Measurements from ENCODE around the gene EWSR1.
"Not testable (repeated sequence)": the region's sequence is repeated elsewhere in the genome, so short reads cannot be mapped to it uniquely, and the experiment has no call there.

EWSR1 gene

GRCh38 chr22:29230972-29231875 is 36.8 kb upstream of the EWSR1 start:
- Histone ChIP-seq H3K36me3 (ENCODE audit: control insufficient read depth, insufficient read depth, low read length) (no peaks in the 10 kb centered on the region), H3K9me3 (ENCODE audit: control insufficient read depth, insufficient read depth, low read depth, low read length) (peaks cover 3% of the 10 kb centered on the region; the same call in 1 of the 2 replicates), H3K4me3 (ENCODE audit: low read depth, low read length) (no peak overlapping the region), H3K4me1 (ENCODE audit: control insufficient read depth, insufficient read depth, low read length) (no peaks in the 10 kb centered on the region; the same call in 1 of the 2 replicates), H3K27me3 (ENCODE audit: control insufficient read depth, insufficient read depth, low read length) (no peaks in the 10 kb centered on the region), H3K27ac (ENCODE audit: low read depth, low read length) (no peak overlapping the region), H3K9ac (ENCODE audit: low read length) (no peak overlapping the region)

GRCh38 chr22:29231971-29232959 is 35.8 kb upstream of the EWSR1 start:
- no peaks in the 10 kb centered on the region for H3K4me1 ChIP-seq (ENCODE audit: control insufficient read depth, insufficient read depth, low read length)
- H3K9ac ChIP-seq (ENCODE audit: low read length), result no peak overlapping the region
- no peak overlapping the region for H3K27ac ChIP-seq (ENCODE audit: low read depth, low read length)

GRCh38 chr22:29233277-29233877 is 34.7 kb upstream of the EWSR1 start:
- no peak overlapping the region for H3K4me3 ChIP-seq (ENCODE audit: low read depth, low read length)
- H3K27me3 ChIP-seq (ENCODE audit: control insufficient read depth, insufficient read depth, low read length), result no peaks in the 10 kb centered on the region
- no peaks in the 10 kb centered on the region for H3K4me1 ChIP-seq (ENCODE audit: control insufficient read depth, insufficient read depth, low read length)
- H3K9me3 ChIP-seq (ENCODE audit: control insufficient read depth, insufficient read depth, low read depth, low read length), result peaks cover 3% of the 10 kb centered on the region; the same call in 1 of the 2 replicates
- no peak overlapping the region for H3K9ac ChIP-seq (ENCODE audit: low read length)
- no peak overlapping the region for H3K27ac ChIP-seq (ENCODE audit: low read depth, low read length)
- H3K36me3 ChIP-seq (ENCODE audit: control insufficient read depth, insufficient read depth, low read length), result no peaks in the 10 kb centered on the region

More at GRCh38 chr22:29231971-29232959, 35.8 kb upstream of the EWSR1 start:
- Histone ChIP-seq H3K27me3 (ENCODE audit: control insufficient read depth, insufficient read depth, low read length) (no peaks in the 10 kb centered on the region), H3K4me3 (ENCODE audit: low read depth, low read length) (no peak overlapping the region), H3K9me3 (ENCODE audit: control insufficient read depth, insufficient read depth, low read depth, low read length) (peaks cover 3% of the 10 kb centered on the region; the same call in 1 of the 2 replicates), H3K36me3 (ENCODE audit: control insufficient read depth, insufficient read depth, low read length) (no peaks in the 10 kb centered on the region)

GRCh38 chr22:29240481-29240880 is 27.6 kb upstream of the EWSR1 start:
- not testable (repeated sequence) for H3K9me3 ChIP-seq (ENCODE audit: control insufficient read depth, insufficient read depth, low read depth, low read length)

GRCh38 chr22:29243874-29244446 is 24.1 kb upstream of the EWSR1 start:
- no peak overlapping the region for H3K9ac ChIP-seq (ENCODE audit: low read length)
- no peak overlapping the region for H3K4me3 ChIP-seq (ENCODE audit: low read depth, low read length)
- H3K4me1 ChIP-seq (ENCODE audit: control insufficient read depth, insufficient read depth, low read length), result no peaks in the 10 kb centered on the region
- no peak overlapping the region for H3K27ac ChIP-seq (ENCODE audit: low read depth, low read length)
- H3K9me3 ChIP-seq (ENCODE audit: control insufficient read depth, insufficient read depth, low read depth, low read length), result peaks cover 7% of the 10 kb centered on the region
- no peaks in the 10 kb centered on the region for H3K36me3 ChIP-seq (ENCODE audit: control insufficient read depth, insufficient read depth, low read length)
- H3K27me3 ChIP-seq (ENCODE audit: control insufficient read depth, insufficient read depth, low read length), result no peaks in the 10 kb centered on the region

More at GRCh38 chr22:29240481-29240880, 27.6 kb upstream of the EWSR1 start:
- not testable (repeated sequence) for H3K36me3 ChIP-seq (ENCODE audit: control insufficient read depth, insufficient read depth, low read length); H3K4me1 ChIP-seq (ENCODE audit: control insufficient read depth, insufficient read depth, low read length); H3K9ac ChIP-seq (ENCODE audit: low read length); H3K27ac ChIP-seq (ENCODE audit: low read depth, low read length); H3K27me3 ChIP-seq (ENCODE audit: control insufficient read depth, insufficient read depth, low read length); H3K4me3 ChIP-seq (ENCODE audit: low read depth, low read length)

- Histone ChIP-seq H3K9me3 (ENCODE audit: control insufficient read depth, insufficient read depth, low read depth, low read length) (peaks cover 7% of the 10 kb centered on the region), H3K27me3 (ENCODE audit: control insufficient read depth, insufficient read depth, low read length) (no peaks in the 10 kb centered on the region), H3K4me3 (ENCODE audit: low read depth, low read length) (no peak overlapping the region), H3K4me1 (ENCODE audit: control insufficient read depth, insufficient read depth, low read length) (no peaks in the 10 kb centered on the region), H3K36me3 (ENCODE audit: control insufficient read depth, insufficient read depth, low read length) (no peaks in the 10 kb centered on the region), H3K9ac (ENCODE audit: low read length) (no peak overlapping the region), H3K27ac (ENCODE audit: low read depth, low read length) (no peak overlapping the region)
Observed at GRCh38 chr22:29244785-29245625, 23.1 kb upstream of the EWSR1 start.

- no peak overlapping the region for H3K9ac ChIP-seq (ENCODE audit: low read length)
- H3K36me3 ChIP-seq (ENCODE audit: control insufficient read depth, insufficient read depth, low read length), result no peaks in the 10 kb centered on the region
- peaks cover 7% of the 10 kb centered on the region for H3K9me3 ChIP-seq (ENCODE audit: control insufficient read depth, insufficient read depth, low read depth, low read length)
- no peak overlapping the region for H3K27ac ChIP-seq (ENCODE audit: low read depth, low read length)
- H3K4me3 ChIP-seq (ENCODE audit: low read depth, low read length), result no peak overlapping the region
- H3K4me1 ChIP-seq (ENCODE audit: control insufficient read depth, insufficient read depth, low read length), result no peaks in the 10 kb centered on the region
- H3K27me3 ChIP-seq (ENCODE audit: control insufficient read depth, insufficient read depth, low read length), result no peaks in the 10 kb centered on the region
Observed at GRCh38 chr22:29245626-29246385, 22.3 kb upstream of the EWSR1 start.

- H3K27ac ChIP-seq (ENCODE audit: low read depth, low read length); H3K4me3 ChIP-seq (ENCODE audit: low read depth, low read length); H3K4me1 ChIP-seq (ENCODE audit: control insufficient read depth, insufficient read depth, low read length); H3K36me3 ChIP-seq (ENCODE audit: control insufficient read depth, insufficient read depth, low read length); H3K9ac ChIP-seq (ENCODE audit: low read length); H3K9me3 ChIP-seq (ENCODE audit: control insufficient read depth, insufficient read depth, low read depth, low read length); H3K27me3 ChIP-seq (ENCODE audit: control insufficient read depth, insufficient read depth, low read length): not testable (repeated sequence)
Observed at GRCh38 chr22:29247891-29248290, 20.2 kb upstream of the EWSR1 start.

- no peak overlapping the region for H3K4me3 ChIP-seq (ENCODE audit: low read depth, low read length)
- H3K4me1 ChIP-seq (ENCODE audit: control insufficient read depth, insufficient read depth, low read length), result no peaks in the 10 kb centered on the region
- no peaks in the 10 kb centered on the region for H3K27me3 ChIP-seq (ENCODE audit: control insufficient read depth, insufficient read depth, low read length)
- no peak overlapping the region for H3K27ac ChIP-seq (ENCODE audit: low read depth, low read length)
- no peaks in the 10 kb centered on the region for H3K9me3 ChIP-seq (ENCODE audit: control insufficient read depth, insufficient read depth, low read depth, low read length)
- H3K36me3 ChIP-seq (ENCODE audit: control insufficient read depth, insufficient read depth, low read length), result no peaks in the 10 kb centered on the region
- H3K9ac ChIP-seq (ENCODE audit: low read length), result no peak overlapping the region
Observed at GRCh38 chr22:29251265-29251664, 16.8 kb upstream of the EWSR1 start.

Measured in HUES6 (cell line).